Liver (tissue), 9 donors: Measurements from ENCODE around the gene PCBD1. TPM values are rescaled to one million over a fixed set of nuclear protein-coding genes. Genes with fewer than 3 reads are reported as not detected.

Experiments
- DNase-seq: peaks from one replicate; pipeline ENCODE4 v3.0.0-alpha.2; 2017; ENCODE audit warnings: low spot score
- H3K27ac ChIP-seq, 2 donors: one replicate each; pipeline ENCODE4 v1.7.0; 2013; ENCODE audit warnings: inconsistent platforms in 2 of 2, low read length in 2 of 2, control low read depth in 1 of 2, low read depth in 1 of 2, mild to moderate bottlenecking in 1 of 2
- H3K27me3 ChIP-seq, 4 donors: one replicate each; pipeline versions ENCODE4 v1.6.1 to v1.7.0; 2013; ENCODE audit warnings: low read length in 3 of 4, inconsistent platforms in 1 of 4, mild to moderate bottlenecking in 1 of 4, moderate library complexity in 1 of 4; ENCODE audit not compliant: control insufficient read depth in 4 of 4, insufficient read depth in 4 of 4
- H3K36me3 ChIP-seq, 4 donors: one replicate each; pipeline versions ENCODE4 v1.6.1 to v1.7.0; 2013; ENCODE audit warnings: low read length in 3 of 4, mild to moderate bottlenecking in 3 of 4, low read depth in 1 of 4, moderate library complexity in 1 of 4; ENCODE audit not compliant: control insufficient read depth in 4 of 4, insufficient read depth in 3 of 4
- H3K4me1 ChIP-seq, 4 donors: one replicate each; pipeline versions ENCODE4 v1.6.1 to v1.7.0; 2013; ENCODE audit warnings: low read length in 3 of 4, mild to moderate bottlenecking in 3 of 4, moderate library complexity in 1 of 4; ENCODE audit not compliant: control insufficient read depth in 4 of 4, insufficient read depth in 4 of 4
- H3K4me3 ChIP-seq, 3 donors: one replicate each; pipeline versions ENCODE4 v1.6.1 to v1.7.0; 2013; ENCODE audit warnings: low read length in 3 of 3, control low read depth in 1 of 3, low read depth in 1 of 3, mild to moderate bottlenecking in 1 of 3
- H3K9ac ChIP-seq, 2 donors: one replicate each; pipeline ENCODE4 v1.7.0; 2013; ENCODE audit warnings: low read length in 2 of 2, mild to moderate bottlenecking in 2 of 2, moderate library complexity in 2 of 2, control low read depth in 1 of 2, low read depth in 1 of 2
- H3K9me3 ChIP-seq, 4 donors: one replicate each; pipeline versions ENCODE4 v1.6.1 to v1.7.0; 2013; ENCODE audit warnings: low read length in 3 of 4; ENCODE audit not compliant: control insufficient read depth in 4 of 4
- ATF3 ChIP-seq: IDR thresholded peaks from 2 replicates; pipeline ENCODE4 v1.6.1; 2016; ENCODE audit warnings: antibody characterized with exemption
- CTCF ChIP-seq: fragments of 150-350 bp; IDR thresholded peaks from 2 replicates; pipeline ENCODE4 v1.5.1; 2017; ENCODE audit warnings: improper control_type of control experiment, low read depth, low read length; ENCODE audit not compliant: missing input control
- EGR1 ChIP-seq, 2 donors: IDR thresholded peaks; 2 replicates each; pipeline ENCODE4 v1.6.1; 2016 to 2018; ENCODE audit warnings: antibody characterized with exemption in 2 of 2, low read depth in 2 of 2
- FOXA1 ChIP-seq: IDR thresholded peaks from 2 replicates; pipeline ENCODE4 v1.6.1; 2016; ENCODE audit warnings: antibody characterized with exemption
- FOXA2 ChIP-seq: IDR thresholded peaks from 2 replicates; pipeline ENCODE4 v1.6.1; 2016; ENCODE audit warnings: antibody characterized with exemption
- GABPA ChIP-seq, 2 donors: IDR thresholded peaks in 1 of 2; conservative IDR thresholded peaks in 1 of 2; 2 replicates each; pipeline ENCODE4 v1.6.1; 2016; ENCODE audit warnings: antibody characterized with exemption in 2 of 2, mild to moderate bottlenecking in 1 of 2, moderate library complexity in 1 of 2
- HNF4A ChIP-seq, 2 donors: conservative IDR thresholded peaks; 2 replicates each; pipeline ENCODE4 v1.6.1; 2016; ENCODE audit warnings: antibody characterized with exemption in 2 of 2, mild to moderate bottlenecking in 2 of 2
- HNF4G ChIP-seq: IDR thresholded peaks from 2 replicates; pipeline ENCODE4 v1.6.1; 2016; ENCODE audit warnings: antibody characterized with exemption
- JUND ChIP-seq, 2 donors: IDR thresholded peaks; 2 replicates each; pipeline ENCODE4 v1.6.1; 2016; ENCODE audit warnings: antibody characterized with exemption in 2 of 2
- MAX ChIP-seq: IDR thresholded peaks from 2 replicates; pipeline ENCODE4 v1.6.1; 2016; ENCODE audit warnings: antibody characterized with exemption
- NR2F2 ChIP-seq: IDR thresholded peaks from 2 replicates; pipeline ENCODE4 v1.6.1; 2016; ENCODE audit warnings: antibody characterized with exemption
- RAD21 ChIP-seq, 2 donors: IDR thresholded peaks; 2 replicates each; pipeline ENCODE4 v1.6.1; 2016; ENCODE audit warnings: antibody characterized with exemption in 2 of 2, mild to moderate bottlenecking in 2 of 2
- REST ChIP-seq: IDR thresholded peaks from 2 replicates; pipeline ENCODE4 v1.6.1; 2016; ENCODE audit warnings: antibody characterized with exemption, mild to moderate bottlenecking
- RXRA ChIP-seq, 2 donors: IDR thresholded peaks; 2 replicates each; pipeline ENCODE4 v1.6.1; 2017 to 2018; ENCODE audit warnings: antibody characterized with exemption in 2 of 2, mild to moderate bottlenecking in 1 of 2
- SP1 ChIP-seq: IDR thresholded peaks from 2 replicates; pipeline ENCODE4 v1.6.1; 2018; ENCODE audit warnings: antibody characterized with exemption, mild to moderate bottlenecking
- TAF1 ChIP-seq: conservative IDR thresholded peaks from 2 replicates; pipeline ENCODE4 v1.6.1; 2016; ENCODE audit warnings: antibody characterized with exemption, mild to moderate bottlenecking
- YY1 ChIP-seq: IDR thresholded peaks from 2 replicates; pipeline ENCODE4 v1.6.1; 2016; ENCODE audit warnings: antibody characterized with exemption, mild to moderate bottlenecking
- ZBTB33 ChIP-seq: IDR thresholded peaks from 2 replicates; pipeline ENCODE4 v1.6.1; 2016; ENCODE audit warnings: antibody characterized with exemption
- WGBS: extraction: QIAGEN DNeasy Blood & Tissue Kit; methylation state at CpG from one replicate; pipeline ENCODE4 v1.1.7; 2013; 5-methylcytosine and 5-hydroxymethylcytosine counted together
- polyA plus RNA-seq, 2 donors: library from polyadenylated mRNA; stranded (reverse) in 1 of 2; unstranded in 1 of 2; fragments of 200-250 nt in 1 of 2; fragments of >200 nt in 1 of 2; fragmentation: Nextera tagmentation in 1 of 2; extraction: Ambion mirVana in 1 of 2; gene quantifications; one replicate each; pipeline versions ENCODE4 v1.2.1 to v1.2.3, GENCODE V29; 2013 to 2015
- total RNA-seq, 2 donors: library from RNA; depleted of rRNA; stranded (reverse); fragments of >200 nt; gene quantifications; one replicate each; pipeline ENCODE4 v1.2.3, GENCODE V29; 2014
- donor health status: healthy.
- donor health status: healthy.
- donor health status: healthy.
- donor health status: healthy.
- donor health status: healthy.

PCBD1 gene
- total and polyA plus RNA-seq, 4 donors: 72.0 to 458 (median 171) TPM

- no peaks in the 10 kb centered on the region for H3K27me3 ChIP-seq
- TF ChIP-seq SP1 (no peak), GABPA (IDR thresholded peaks at IDR 0.05 in 1 of 2, conservative IDR thresholded peaks at IDR 0.05 in 1 of 2) (no peak), CTCF (no peak), JUND (IDR thresholded peaks at IDR 0.05) (no peak), HNF4G (no peak), NR2F2 (no peak), REST (no peak), EGR1 (IDR thresholded peaks at IDR 0.05; ENCODE audit: low read depth in 2 of 2) (no peak), FOXA1 (no peak), RAD21 (IDR thresholded peaks at IDR 0.05) (no peak), MAX (no peak), TAF1 (no peak), YY1 (no peak), FOXA2 (no peak), HNF4A (conservative IDR thresholded peaks at IDR 0.05) (no peak)
- H3K36me3 ChIP-seq: no peaks in the 10 kb centered on the region
- no peak overlapping the region for H3K27ac ChIP-seq
- H3K4me1 ChIP-seq: no peaks in the 10 kb centered on the region
- H3K9ac ChIP-seq: no peak overlapping the region
- DNase-seq: no peak
- 58% methylated on average over 22 of the region's 22 CpGs for WGBS
- H3K4me3 ChIP-seq: no peak overlapping the region
- no peaks in the 10 kb centered on the region for H3K9me3 ChIP-seq
These were observed 30.6 kb upstream of the PCBD1 start for GRCh38 chr10:70918851-70919530.

GRCh38 chr10:70917635-70918034, 29.3 kb upstream of the PCBD1 start:
- Histone ChIP-seq H3K4me1 (no peaks in the 10 kb centered on the region), H3K4me3 (no peak overlapping the region), H3K27ac (no peak overlapping the region), H3K9me3 (no peaks in the 10 kb centered on the region), H3K9ac (no peak overlapping the region), H3K36me3 (no peaks in the 10 kb centered on the region), H3K27me3 (no peaks in the 10 kb centered on the region)
- 79% methylated on average over 10 of the region's 10 CpGs for WGBS
- DNase-seq: no peak
- TF ChIP-seq FOXA1 (no peak), ZBTB33 (no peak), FOXA2 (no peak), ATF3 (no peak), JUND (IDR thresholded peaks at IDR 0.05) (no peak), HNF4A (conservative IDR thresholded peaks at IDR 0.05) (no peak), CTCF (no peak), MAX (no peak), RAD21 (IDR thresholded peaks at IDR 0.05) (no peak), RXRA (IDR thresholded peaks at IDR 0.05) (no peak)
